Astrocyte (in vitro differentiated cells and primary cell): ENCODE measurements around the gene PCDHGB2.
"Not testable (repeated sequence)": the region's sequence is repeated elsewhere in the genome, so short reads cannot be mapped to it uniquely, and the experiment has no call there.

ENCODE experiments used
- CTCF ChIP-seq: IDR thresholded peaks from 2 replicates; pipeline ENCODE4 v1.5.1; 2011; ENCODE audit warnings: low read depth, mild to moderate bottlenecking, inconsistent platforms, low read length, moderate library complexity; ENCODE audit not compliant: insufficient read depth
- EZH2 ChIP-seq: IDR thresholded peaks from 2 replicates; pipeline ENCODE4 v1.6.1; 2012; ENCODE audit warnings: mild to moderate bottlenecking, low read length, inconsistent platforms; ENCODE audit not compliant: insufficient read depth

GRCh38 chr5:141375444-141376155, 15.8 kb downstream of the PCDHGB2 start:
- not testable (repeated sequence) for TF ChIP-seq EZH2, CTCF
